Right renal pelvis (tissue), 4 donors: ENCODE results near the gene MIDN. TPM values are rescaled to one million over a fixed set of nuclear protein-coding genes. Genes with fewer than 3 reads are reported as not detected.
A peak's percentile ranks its signal among the peaks of the same experiment; 100 is the strongest.
"Not testable (repeated sequence)": the region's sequence is repeated elsewhere in the genome, so short reads cannot be mapped to it uniquely, and the experiment has no call there.

Experiments
- DNase-seq, 4 donors: peaks; one replicate each; pipeline ENCODE4 v3.0.0-alpha.2; 2013; ENCODE audit warnings: low read depth in 4 of 4, low spot score in 3 of 4, missing footprints in 1 of 4
- polyA plus RNA-seq, 4 donors: library from polyadenylated mRNA; unstranded; fragments of 120-200 nt; gene quantifications; one replicate each; pipeline ENCODE4 v1.2.1, GENCODE V29; 2013; ENCODE audit not compliant: insufficient read length in 4 of 4

The MIDN gene
- polyA plus RNA-seq, 4 donors = 50.1 to 66.0 (median 52.7) TPM

GRCh38 chr19:1244693-1245451 lies 3.5 kb upstream of the MIDN start:
- DNase-seq = no peak

GRCh38 chr19:1245494-1246264 lies 2.7 kb upstream of the MIDN start:
- DNase-seq = no peak

- not testable (repeated sequence) for DNase-seq
Measured at GRCh38 chr19:1246265-1247087, 1.9 kb upstream of the MIDN start.

DNA sequence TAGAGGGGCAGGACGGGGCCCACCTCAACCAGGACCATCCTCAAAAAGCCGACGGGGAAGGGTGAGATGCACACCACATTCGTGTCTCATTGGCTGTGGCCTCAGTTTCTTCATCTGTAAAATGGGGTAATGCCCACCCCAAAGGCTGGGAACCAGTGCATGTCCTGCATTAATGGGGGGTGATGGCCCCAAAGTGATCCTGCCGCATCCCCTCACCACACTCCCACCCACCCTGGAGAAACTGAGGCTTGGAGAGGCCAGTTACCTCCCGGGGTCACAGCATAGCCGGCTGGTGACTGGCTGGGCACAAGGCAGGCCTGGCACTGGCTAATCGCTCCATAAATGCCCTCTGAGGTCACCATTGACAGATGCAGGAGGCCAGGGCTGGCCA lies 640 bp upstream of the MIDN start:
- no peak for DNase-seq

DNA sequence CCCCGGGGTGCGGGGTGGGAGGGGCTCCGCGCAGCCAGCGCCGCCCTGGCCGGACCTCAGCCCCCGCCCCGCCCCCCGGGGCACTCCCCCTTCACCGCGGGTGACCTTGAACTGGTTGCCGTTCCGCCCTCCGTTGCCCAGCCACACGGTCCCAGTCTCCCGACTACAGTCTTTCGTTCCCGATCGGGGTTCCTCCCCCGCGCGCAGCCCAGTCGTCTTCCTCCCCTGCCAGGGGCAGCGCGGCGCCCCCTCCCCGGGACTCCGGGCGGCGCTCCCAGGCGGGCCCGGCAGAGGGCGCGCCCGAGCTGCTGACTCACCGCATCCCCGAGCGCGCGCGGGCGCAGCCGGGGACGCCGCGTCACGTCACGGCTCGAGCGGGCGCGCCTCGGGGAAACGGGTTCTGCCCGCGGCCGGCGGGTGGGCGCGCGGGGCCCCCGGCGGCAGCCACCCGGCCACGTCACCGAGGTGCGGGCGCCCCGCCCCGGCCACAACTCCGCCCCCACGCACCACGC lies 459 bp downstream of the MIDN start:
- DNase-seq = no peak

DNA sequence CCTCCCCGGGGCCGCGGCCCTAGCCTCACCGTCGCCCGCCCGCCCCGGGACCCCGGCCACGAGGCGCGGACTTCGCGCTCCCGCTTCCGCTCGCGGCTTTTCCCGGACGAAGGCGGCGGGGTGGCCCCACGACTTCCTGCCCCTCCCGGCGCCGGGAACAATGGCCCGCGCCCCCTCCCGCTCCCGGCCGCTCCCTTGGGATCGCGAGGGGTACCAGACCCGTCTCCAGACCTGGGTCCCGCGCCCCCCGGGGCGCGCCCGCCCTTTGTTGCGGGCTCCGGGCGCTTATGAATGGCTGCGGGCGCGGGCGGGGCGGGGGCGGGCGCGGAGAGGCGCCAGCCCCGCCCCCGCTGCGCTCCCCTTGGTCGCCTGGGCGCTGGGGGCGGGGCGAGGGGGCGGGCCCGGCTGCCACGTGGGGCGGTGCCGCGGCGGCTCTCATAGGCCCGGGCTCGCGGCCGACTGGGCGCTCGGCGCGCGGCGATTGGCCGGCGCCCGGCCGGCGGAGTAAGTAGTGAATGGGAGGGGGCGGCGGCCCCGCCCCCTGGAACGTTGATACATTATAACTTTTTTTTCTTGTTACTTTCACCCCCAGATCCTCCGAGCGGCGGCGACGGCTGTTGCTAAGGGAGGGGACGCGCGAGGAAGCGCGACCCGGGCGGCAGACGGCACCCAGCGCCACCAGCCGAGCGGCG lies 1.1 kb downstream of the MIDN start:
- peak; percentile 93 to 96 (median 94) for DNase-seq

DNA sequence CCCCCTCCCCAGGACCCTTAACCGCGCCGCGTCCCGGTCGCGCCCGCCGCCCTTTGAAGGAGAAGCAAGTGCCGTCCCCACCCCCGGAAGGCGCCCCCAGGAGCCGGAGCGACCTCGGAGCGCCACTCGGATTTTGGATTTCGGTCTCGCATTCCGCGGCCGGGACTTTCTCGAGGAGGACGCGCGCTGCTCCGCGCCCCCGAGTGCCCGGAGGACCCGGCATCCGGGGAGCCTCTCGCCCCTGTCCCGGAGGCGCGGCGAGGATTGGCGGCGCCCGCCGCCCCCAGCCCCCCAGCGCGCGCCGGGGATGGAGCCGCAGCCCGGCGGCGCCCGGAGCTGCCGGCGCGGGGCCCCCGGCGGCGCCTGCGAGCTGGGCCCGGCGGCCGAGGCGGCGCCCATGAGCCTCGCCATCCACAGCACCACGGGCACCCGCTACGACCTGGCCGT lies 1.6 kb downstream of the MIDN start:
- DNase-seq = no peak

DNA sequence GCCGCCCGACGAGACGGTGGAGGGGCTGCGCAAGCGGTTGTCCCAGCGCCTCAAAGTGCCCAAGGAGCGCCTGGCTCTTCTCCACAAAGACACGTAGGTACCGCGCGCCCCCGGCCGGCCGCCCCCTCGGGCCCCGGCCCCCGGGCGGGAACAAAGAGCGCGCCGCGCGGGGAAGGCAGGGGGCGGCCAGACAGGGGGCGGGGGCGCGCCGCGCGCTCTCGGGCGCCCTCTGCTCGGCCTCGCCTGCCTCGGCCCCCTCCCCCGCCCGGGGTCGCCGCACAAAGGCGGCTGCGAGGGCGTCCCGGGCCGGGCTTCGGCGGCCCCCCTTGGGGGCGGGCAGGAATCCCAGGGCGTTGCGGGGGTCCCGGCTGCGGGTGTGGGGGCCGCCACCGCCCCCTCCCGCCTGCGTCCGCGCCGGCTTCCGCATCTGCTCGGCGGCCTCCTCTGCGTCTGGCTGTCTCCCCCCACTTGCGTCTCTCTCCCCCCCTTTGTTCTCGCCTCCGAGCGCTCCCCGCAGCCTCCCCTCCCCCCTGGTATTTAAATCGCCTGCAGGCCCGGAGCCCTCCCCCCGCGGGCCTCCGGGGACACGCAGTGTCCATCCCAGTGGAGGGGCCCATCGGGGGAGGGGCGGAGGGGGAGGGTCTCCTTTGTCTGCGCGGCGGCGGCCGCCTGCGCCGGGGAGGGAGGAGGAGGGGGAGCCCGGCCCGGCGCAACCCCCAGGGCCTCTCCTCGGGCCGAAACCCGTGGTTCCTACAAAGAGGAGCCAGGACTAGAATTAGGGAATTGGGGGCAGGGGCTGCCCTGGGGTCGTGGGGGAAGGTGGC lies 2.3 kb downstream of the MIDN start:
- no peak for DNase-seq

- DNase-seq = no peak
Measured at GRCh38 chr19:1251330-1252220, 3.2 kb downstream of the MIDN start.

DNA sequence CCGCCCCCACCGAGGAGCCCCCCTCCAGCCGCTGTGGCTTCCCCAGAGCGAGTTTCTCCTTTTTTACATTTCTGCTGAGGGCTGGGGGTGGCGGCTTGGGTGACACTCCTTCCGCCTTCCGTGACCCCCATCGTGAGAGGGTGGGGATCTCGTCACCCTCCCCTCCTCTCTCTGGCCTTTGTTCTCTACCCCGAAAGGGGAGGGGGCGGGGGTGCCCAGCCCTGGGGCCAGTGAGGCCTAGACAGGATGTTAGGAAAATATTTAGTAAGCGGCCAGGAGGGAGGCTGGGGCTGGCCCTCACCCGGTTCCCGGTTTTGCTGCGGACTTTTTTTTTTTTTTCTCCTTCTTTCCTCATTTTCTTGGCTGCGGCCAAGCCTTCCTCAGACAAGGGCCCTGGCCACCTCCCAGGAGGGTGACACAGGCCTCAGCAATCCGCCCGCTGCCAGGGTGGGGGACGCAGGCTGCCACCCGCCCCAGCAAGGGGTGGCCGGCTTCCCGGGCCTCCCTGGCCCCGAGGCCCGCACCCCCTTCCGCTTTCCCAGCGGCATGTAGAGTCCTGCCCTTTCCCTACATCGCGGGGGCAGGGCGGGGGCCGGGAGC lies 3.9 kb downstream of the MIDN start:
- DNase-seq = no peak

DNA sequence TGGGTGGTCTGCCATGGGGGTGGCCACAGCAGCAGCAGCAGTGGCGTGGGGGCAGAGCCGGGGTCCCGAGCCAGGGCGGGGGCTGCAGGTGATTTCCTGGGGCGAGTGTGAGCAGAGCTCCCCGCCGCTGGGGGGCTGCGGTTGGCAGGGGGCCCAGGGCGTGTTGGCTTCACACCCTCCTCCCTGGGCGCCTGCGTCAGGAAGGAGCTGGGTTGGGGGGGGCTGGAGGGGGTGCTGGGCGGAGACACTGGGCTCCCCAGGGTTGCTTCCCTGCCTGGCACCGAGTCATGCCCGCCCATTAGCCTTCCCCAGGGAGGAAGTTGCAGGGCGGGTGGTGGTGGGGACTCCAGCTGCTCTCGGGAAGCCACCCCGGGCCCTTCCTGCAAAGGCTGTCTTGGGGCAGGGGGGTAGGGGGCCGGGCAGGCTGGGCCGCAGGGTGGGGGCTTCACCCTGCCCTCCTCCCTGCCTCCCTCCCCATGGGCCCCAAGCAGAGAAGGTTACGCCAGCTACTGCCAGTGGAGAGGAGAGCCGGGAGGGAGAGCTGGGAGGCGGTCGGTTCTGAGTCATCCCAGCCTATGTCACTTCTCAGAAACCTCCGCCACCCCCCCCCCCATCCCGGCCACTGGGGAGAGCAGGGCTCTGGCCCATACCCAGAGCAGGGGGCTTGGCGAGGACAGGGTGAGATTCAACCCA lies 4.6 kb downstream of the MIDN start:
- no peak for DNase-seq

DNA sequence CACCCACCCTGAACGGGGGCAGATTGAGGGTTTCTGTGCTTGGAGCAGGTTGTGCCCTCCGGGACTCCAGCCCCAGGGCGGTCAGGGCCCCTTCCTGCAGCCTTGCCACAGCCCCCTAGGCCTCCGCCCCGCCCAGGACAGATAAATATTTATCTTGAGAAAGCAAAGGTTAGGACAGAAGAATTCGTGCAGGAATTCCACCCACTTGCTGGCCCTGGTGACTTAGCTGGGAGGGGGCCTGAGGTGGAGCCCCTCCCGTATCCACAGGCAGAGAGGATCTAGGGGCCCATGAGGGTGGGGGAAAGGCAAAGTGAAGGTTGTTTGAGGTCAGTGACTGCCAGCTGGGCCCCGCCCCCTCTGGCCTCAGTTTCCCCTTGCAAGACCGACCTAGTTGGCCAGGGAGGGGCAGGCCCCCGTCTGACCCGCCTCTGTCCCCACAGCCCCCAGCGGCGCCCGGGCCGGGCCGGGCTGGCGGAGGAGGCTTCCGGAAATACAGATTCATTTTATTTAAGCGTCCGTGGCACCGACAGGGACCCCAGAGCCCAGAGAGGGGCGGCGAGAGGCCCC lies 5.2 kb downstream of the MIDN start:
- DNase-seq = no peak

DNA sequence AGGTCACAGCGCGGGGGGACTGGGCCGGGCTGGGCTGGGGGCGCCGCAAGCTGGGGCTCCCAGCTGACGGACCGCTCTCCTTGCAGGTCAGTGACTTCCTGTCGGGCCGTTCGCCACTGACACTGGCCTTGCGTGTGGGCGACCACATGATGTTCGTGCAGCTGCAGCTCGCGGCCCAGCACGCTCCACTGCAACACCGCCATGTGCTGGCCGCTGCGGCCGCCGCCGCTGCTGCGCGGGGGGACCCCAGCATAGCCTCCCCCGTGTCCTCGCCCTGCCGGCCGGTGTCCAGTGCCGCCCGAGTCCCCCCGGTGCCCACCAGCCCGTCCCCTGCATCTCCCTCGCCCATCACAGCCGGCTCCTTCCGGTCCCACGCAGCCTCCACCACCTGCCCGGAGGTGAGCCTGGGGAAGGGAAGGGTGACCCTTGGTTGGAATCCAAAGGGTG lies 5.7 kb downstream of the MIDN start:
- no peak for DNase-seq

- no peak for DNase-seq
Measured at GRCh38 chr19:1254530-1255185, 6.3 kb downstream of the MIDN start.

GRCh38 chr19:1255186-1256161 lies 7.1 kb downstream of the MIDN start:
- DNase-seq = no peak
